ENCODE results near the gene HMOX2. TPM values are rescaled to one million over a fixed set of nuclear protein-coding genes. Genes with fewer than 3 reads are reported as not detected.

HMOX2 gene
- total and polyA plus RNA-seq, 9 donors: 25.0 to 73.3 (median 31.6) TPM

GRCh38 chr16:4512473-4512872 lies 36.3 kb downstream of the HMOX2 start:
- Histone ChIP-seq H3K9me3 (no peaks in the 10 kb centered on the region), H3K36me3 (no peaks in the 10 kb centered on the region), H3K27ac (no peak overlapping the region), H3K4me3 (no peak overlapping the region), H3K4me1 (ENCODE audit: insufficient read depth) (no peaks in the 10 kb centered on the region), H3K27me3 (no peaks in the 10 kb centered on the region)
- no peak for DNase-seq
- 85 to 88% (median 87%) methylated on average over 9 to 10 of the region's 10 CpGs for WGBS, 3 donors
- intact Hi-C loops (cut with DNase I): loop anchor here in 1 of 4 donors (10.0 kb wide), 1 partner anchor 72 kb away; no protein-coding TSS in a partner anchor
- no peak for TF ChIP-seq CTCF (IDR thresholded peaks at IDR 0.05)
- TF ChIP-seq POLR2A (IDR thresholded peaks at IDR 0.05): no peak
- no peak for TF ChIP-seq EP300 (IDR thresholded peaks at IDR 0.05)

GRCh38 chr16:4513086-4513860 lies 37.1 kb downstream of the HMOX2 start:
- H3K27ac ChIP-seq: no peak overlapping the region
- no peak overlapping the region for H3K4me3 ChIP-seq
- H3K36me3 ChIP-seq: no peaks in the 10 kb centered on the region
- H3K4me1 ChIP-seq (ENCODE audit: insufficient read depth): no peaks in the 10 kb centered on the region
- TF ChIP-seq EP300 (IDR thresholded peaks at IDR 0.05): no peak
- TF ChIP-seq POLR2A (IDR thresholded peaks at IDR 0.05): no peak
- no peak for TF ChIP-seq CTCF (IDR thresholded peaks at IDR 0.05)
- intact Hi-C loops (cut with DNase I): loop anchor here in 1 of 4 donors (10.0 kb wide), 1 partner anchor 72 kb away; no protein-coding TSS in a partner anchor
- 83 to 90% (median 88%) methylated on average over 19 of the region's 19 CpGs for WGBS, 3 donors
- DNase-seq: no peak
- H3K9me3 ChIP-seq: no peaks in the 10 kb centered on the region
- no peaks in the 10 kb centered on the region for H3K27me3 ChIP-seq

- Histone ChIP-seq H3K27me3 (no peaks in the 10 kb centered on the region), H3K4me1 (ENCODE audit: insufficient read depth) (no peaks in the 10 kb centered on the region), H3K4me3 (no peak overlapping the region), H3K27ac (no peak overlapping the region), H3K36me3 (no peaks in the 10 kb centered on the region), H3K9me3 (no peaks in the 10 kb centered on the region)
- TF ChIP-seq EP300 (IDR thresholded peaks at IDR 0.05) (no peak), POLR2A (IDR thresholded peaks at IDR 0.05) (no peak), CTCF (IDR thresholded peaks at IDR 0.05) (no peak)
- DNase-seq: no peak
- intact Hi-C loops (cut with DNase I): loop anchor here in 1 of 4 donors (10.0 kb wide), 1 partner anchor 71 kb away; no protein-coding TSS in a partner anchor
- WGBS, 3 donors: 90 to 94% (median 91%) methylated on average over 7 of the region's 7 CpGs
These were observed 37.7 kb downstream of the HMOX2 start for GRCh38 chr16:4513881-4514280.

- H3K27me3 ChIP-seq: no peaks in the 10 kb centered on the region
- whole genome bisulfite sequencing, 3 donors: 43 to 61% (median 54%) methylated on average over 7 of the region's 7 CpGs
- TF ChIP-seq CTCF (IDR thresholded peaks at IDR 0.05) (no peak), EP300 (IDR thresholded peaks at IDR 0.05) (no peak), POLR2A (IDR thresholded peaks at IDR 0.05) (no peak)
- H3K36me3 ChIP-seq: no peaks in the 10 kb centered on the region
- DNase-seq: no peak
- H3K4me1 ChIP-seq (ENCODE audit: insufficient read depth): no peaks in the 10 kb centered on the region
- H3K4me3 ChIP-seq: no peak overlapping the region
- H3K9me3 ChIP-seq: no peaks in the 10 kb centered on the region
- intact Hi-C loops (cut with DNase I): loop anchor here in 1 of 4 donors (10.0 kb wide), 1 partner anchor 70 kb away; no protein-coding TSS in a partner anchor
- H3K27ac ChIP-seq: no peak overlapping the region
These were observed 38.4 kb downstream of the HMOX2 start for GRCh38 chr16:4514606-4515005.
